Keratinocyte (primary cell): ENCODE results near the gene EFCAB12. TPM values are rescaled to one million over a fixed set of nuclear protein-coding genes. Genes with fewer than 3 reads are reported as not detected.
"Not testable (repeated sequence)": the region's sequence is repeated elsewhere in the genome, so short reads cannot be mapped to it uniquely, and the experiment has no call there.

Experiments
- DNase-seq: peaks from one replicate; pipeline ENCODE4 v3.0.0-alpha.2; 2011; ENCODE audit warnings: low read depth, missing footprints, low spot score
- FAIRE-seq: peaks from 2 replicates; lab custom pipeline; 2011; peaks lifted over from hg19 to GRCh38; lab: Jason Lieb, UNC
- H2AFZ ChIP-seq: 2 replicates; pipeline ENCODE4 v1.6.0; 2012; ENCODE audit warnings: low read length, control low read depth, inconsistent platforms; ENCODE audit not compliant: control insufficient read depth
- H3K27ac ChIP-seq: 2 replicates; pipeline ENCODE4 v1.5.1; 2011; ENCODE audit warnings: low read length; ENCODE audit not compliant: control insufficient read depth, insufficient read depth
- H3K27me3 ChIP-seq: 3 replicates; pipeline ENCODE4 v1.6.0; 2011; ENCODE audit warnings: low read length; ENCODE audit not compliant: control insufficient read depth, insufficient read depth; ENCODE audit errors: extremely low read depth
- H3K36me3 ChIP-seq, 2 experiments: 2 replicates in 1 of 2; 3 replicates in 1 of 2; pipeline ENCODE4 v1.5.1; 2011; ENCODE audit warnings: low read length in 2 of 2, mild to moderate bottlenecking in 1 of 2; ENCODE audit not compliant: control insufficient read depth in 2 of 2, insufficient read depth in 2 of 2; ENCODE audit errors: extremely low read depth in 1 of 2
- H3K4me1 ChIP-seq: 3 replicates; pipeline ENCODE4 v1.5.1; 2011; ENCODE audit warnings: low read length; ENCODE audit not compliant: control insufficient read depth, insufficient read depth; ENCODE audit errors: extremely low read depth
- H3K4me2 ChIP-seq: 3 replicates; pipeline ENCODE4 v1.6.0; 2011; ENCODE audit warnings: low read depth, low read length; ENCODE audit not compliant: control insufficient read depth, insufficient read depth; ENCODE audit errors: extremely low read depth
- H3K4me3 ChIP-seq, 3 experiments: fragments of 200-600 bp in 1 of 3; sonication (generic) in 1 of 3; 2 replicates in 2 of 3; 3 replicates in 1 of 3; pipeline ENCODE4 v1.5.1; 2011 to 2016; ENCODE audit warnings: low read length in 3 of 3, mild to moderate bottlenecking in 3 of 3, control low read depth in 2 of 3, inconsistent platforms in 1 of 3, low read depth in 1 of 3, mixed read lengths in 1 of 3, mixed run types in 1 of 3, moderate library complexity in 1 of 3; ENCODE audit not compliant: control insufficient read depth in 2 of 3, insufficient read depth in 2 of 3; ENCODE audit errors: extremely low read depth in 1 of 3
- H3K79me2 ChIP-seq: 2 replicates; pipeline ENCODE4 v1.6.0; 2012; ENCODE audit warnings: low read length; ENCODE audit not compliant: control insufficient read depth, insufficient read depth
- H3K9ac ChIP-seq: 3 replicates; pipeline ENCODE4 v1.6.0; 2011; ENCODE audit warnings: low read length; ENCODE audit not compliant: control insufficient read depth, insufficient read depth; ENCODE audit errors: extremely low read depth
- H3K9me1 ChIP-seq: 3 replicates; pipeline ENCODE4 v1.6.0; 2011; ENCODE audit warnings: low read length; ENCODE audit not compliant: control insufficient read depth, insufficient read depth; ENCODE audit errors: extremely low read depth
- H3K9me3 ChIP-seq: 2 replicates; pipeline ENCODE4 v1.5.1; 2012; ENCODE audit warnings: low read depth, low read length; ENCODE audit not compliant: control insufficient read depth
- H4K20me1 ChIP-seq: 3 replicates; pipeline ENCODE4 v1.6.0; 2011; ENCODE audit warnings: low read length; ENCODE audit not compliant: control insufficient read depth, insufficient read depth; ENCODE audit errors: extremely low read depth
- EZH2 ChIP-seq: IDR thresholded peaks from one replicate; pipeline ENCODE4 v1.6.1; 2012; ENCODE audit warnings: inconsistent platforms, mild to moderate bottlenecking, low read length, moderate library complexity
- dilution Hi-C: fragments of 300-500 bp; cut with MboI; formaldehyde crosslinking; loops from one replicate; pipeline ENCODE4 v1.7.0; 2020; ENCODE audit warnings: low sequenced_read_pairs; ENCODE audit not compliant: extremely low pct_ligation_motif_present
- polyA plus RNA-seq, 5 experiments: library from polyadenylated mRNA; depleted of rRNA in 3 of 5; stranded (reverse) in 3 of 5; stranded (forward) in 1 of 5; unstranded in 1 of 5; fragments of >200 nt; gene quantifications; 1 replicate in 1 of 5; 2 replicates in 3 of 5; 3 replicates in 1 of 5; pipeline versions ENCODE4 v1.2.1 to v1.2.3, GENCODE V29; 2011 to 2012; ENCODE audit warnings: missing spikeins in 2 of 5, low read depth in 1 of 5, low replicate concordance in 1 of 5
- TF ChIP-seq, protein P1 (sequence below), 3 experiments: IDR thresholded peaks in 1 of 3; conservative IDR thresholded peaks in 1 of 3; optimal IDR thresholded peaks in 1 of 3; 2 replicates in 2 of 3; 3 replicates in 1 of 3; pipeline versions ENCODE3 to v1.5.1; 2011; ENCODE audit warnings: low read length in 3 of 3, mild to moderate bottlenecking in 3 of 3, moderate library complexity in 2 of 3, control low read depth in 1 of 3, inconsistent platforms in 1 of 3; ENCODE audit not compliant: insufficient read depth in 2 of 3; ENCODE audit errors: extremely low read depth in 1 of 3

Gene EFCAB12
- polyA plus RNA-seq, 1 donor (not counting 4 experiments of a cell fraction or from before 2014, with no cell fraction given) = 0.34 TPM

DNA sequence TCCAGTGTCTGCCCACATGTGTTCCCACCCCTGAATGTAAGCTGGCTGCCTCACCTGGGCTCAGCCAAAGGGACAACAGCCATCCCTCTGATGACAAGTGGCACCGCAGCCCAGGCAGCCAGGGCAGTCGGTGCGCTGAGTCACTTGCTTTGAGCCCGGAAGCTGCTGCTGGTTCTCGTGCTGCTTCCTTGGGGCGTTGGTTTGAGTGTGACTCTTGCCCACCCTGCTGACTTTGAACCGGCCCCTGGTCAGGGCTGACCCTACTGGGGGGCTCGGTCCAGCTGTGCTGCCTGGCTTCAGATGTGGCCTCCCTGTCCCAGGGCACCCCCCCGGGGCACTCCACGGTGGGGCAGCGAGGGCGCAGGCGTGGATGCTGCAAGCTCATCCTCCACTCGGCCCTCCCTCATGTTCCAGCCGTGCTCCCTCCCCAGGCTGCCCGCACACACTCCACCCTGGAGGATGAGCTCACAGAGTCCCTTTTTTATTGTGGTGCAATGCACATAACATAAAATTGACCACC is 62.1 kb downstream of the EFCAB12 start:
- Histone ChIP-seq H3K4me3 (no peak overlapping the region), H3K79me2 (no peaks in the 10 kb centered on the region), H3K9me3 (no peaks in the 10 kb centered on the region), H3K27me3 (peaks cover 5% of the 10 kb centered on the region), H3K36me3 (no peaks in the 10 kb centered on the region), H3K4me2 (no peak overlapping the region), H3K4me1 (no peaks in the 10 kb centered on the region), H3K9ac (no peak overlapping the region), H2AFZ (no peak overlapping the region), H4K20me1 (no peaks in the 10 kb centered on the region), H3K9me1 (no peaks in the 10 kb centered on the region), H3K27ac (no peak overlapping the region)
- dilution Hi-C loops = no loop called here
- DNase-seq = no peak
- FAIRE-seq = no peak
- TF ChIP-seq EZH2 = no peak
- TF ChIP-seq, protein P1, sequence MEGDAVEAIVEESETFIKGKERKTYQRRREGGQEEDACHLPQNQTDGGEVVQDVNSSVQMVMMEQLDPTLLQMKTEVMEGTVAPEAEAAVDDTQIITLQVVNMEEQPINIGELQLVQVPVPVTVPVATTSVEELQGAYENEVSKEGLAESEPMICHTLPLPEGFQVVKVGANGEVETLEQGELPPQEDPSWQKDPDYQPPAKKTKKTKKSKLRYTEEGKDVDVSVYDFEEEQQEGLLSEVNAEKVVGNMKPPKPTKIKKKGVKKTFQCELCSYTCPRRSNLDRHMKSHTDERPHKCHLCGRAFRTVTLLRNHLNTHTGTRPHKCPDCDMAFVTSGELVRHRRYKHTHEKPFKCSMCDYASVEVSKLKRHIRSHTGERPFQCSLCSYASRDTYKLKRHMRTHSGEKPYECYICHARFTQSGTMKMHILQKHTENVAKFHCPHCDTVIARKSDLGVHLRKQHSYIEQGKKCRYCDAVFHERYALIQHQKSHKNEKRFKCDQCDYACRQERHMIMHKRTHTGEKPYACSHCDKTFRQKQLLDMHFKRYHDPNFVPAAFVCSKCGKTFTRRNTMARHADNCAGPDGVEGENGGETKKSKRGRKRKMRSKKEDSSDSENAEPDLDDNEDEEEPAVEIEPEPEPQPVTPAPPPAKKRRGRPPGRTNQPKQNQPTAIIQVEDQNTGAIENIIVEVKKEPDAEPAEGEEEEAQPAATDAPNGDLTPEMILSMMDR (optimal IDR thresholded peaks at IDR 0.05 in 1 of 3, IDR thresholded peaks at IDR 0.05 in 1 of 3, conservative IDR thresholded peaks at IDR 0.05 in 1 of 3; ENCODE audit: extremely low read depth in 1 of 3, insufficient read depth in 2 of 3, low read length in 3 of 3) = no peak

DNA sequence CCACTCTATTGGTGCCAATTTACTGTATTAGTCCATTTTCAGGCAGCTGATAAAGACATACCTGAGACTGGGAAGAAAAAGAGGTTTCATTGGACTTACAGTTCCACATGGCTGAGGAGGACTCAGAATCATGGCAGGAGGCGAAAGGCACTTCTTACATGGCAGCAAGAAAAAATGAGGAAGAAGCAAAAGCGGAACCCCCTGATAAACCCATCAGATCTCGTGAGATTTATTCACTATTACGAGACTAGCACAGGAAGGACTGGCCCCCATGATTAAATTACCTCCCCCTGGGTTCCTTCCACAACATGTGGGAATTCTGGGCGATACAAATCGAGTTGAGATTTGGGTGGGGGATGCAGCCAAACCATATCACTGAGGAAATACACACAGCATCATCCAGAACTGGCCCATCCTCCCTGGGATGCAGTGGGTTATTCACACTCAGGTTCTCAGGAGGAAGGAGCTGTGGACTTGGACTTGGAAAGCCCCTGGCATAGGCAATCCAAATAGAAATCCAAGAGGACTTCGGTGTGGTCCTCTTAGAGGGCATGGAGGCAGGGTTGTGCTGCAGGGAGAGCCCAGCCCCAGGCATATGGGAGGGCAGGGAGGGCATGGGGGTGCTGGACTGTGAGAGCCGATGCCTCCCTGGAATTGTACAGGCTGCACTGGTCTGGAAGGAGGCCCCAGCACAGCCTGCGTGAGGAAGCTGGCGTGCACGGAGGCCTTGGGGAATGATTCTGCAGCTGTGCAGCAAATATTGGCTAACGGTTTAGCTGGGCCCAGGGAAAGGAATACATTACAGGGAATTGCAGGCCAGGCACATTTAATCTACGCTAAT is 62.9 kb downstream of the EFCAB12 start:
- H3K4me3 ChIP-seq = no peak overlapping the region
- H3K4me1 ChIP-seq = no peaks in the 10 kb centered on the region
- H3K9me1 ChIP-seq = no peaks in the 10 kb centered on the region
- H3K36me3 ChIP-seq = no peaks in the 10 kb centered on the region
- dilution Hi-C loops = no loop called here
- H3K9me3 ChIP-seq = no peaks in the 10 kb centered on the region
- no peak overlapping the region for H3K27ac ChIP-seq
- H3K9ac ChIP-seq = no peak overlapping the region
- no peaks in the 10 kb centered on the region for H4K20me1 ChIP-seq
- FAIRE-seq = no peak
- peaks cover 5% of the 10 kb centered on the region for H3K27me3 ChIP-seq
- no peak overlapping the region for H3K4me2 ChIP-seq
- TF ChIP-seq, protein P1 (optimal IDR thresholded peaks at IDR 0.05 in 1 of 3, IDR thresholded peaks at IDR 0.05 in 1 of 3, conservative IDR thresholded peaks at IDR 0.05 in 1 of 3; ENCODE audit: extremely low read depth in 1 of 3, insufficient read depth in 2 of 3, low read length in 3 of 3) = no peak
- TF ChIP-seq EZH2 = no peak
- no peaks in the 10 kb centered on the region for H3K79me2 ChIP-seq
- no peak for DNase-seq
- no peak overlapping the region for H2AFZ ChIP-seq

DNA sequence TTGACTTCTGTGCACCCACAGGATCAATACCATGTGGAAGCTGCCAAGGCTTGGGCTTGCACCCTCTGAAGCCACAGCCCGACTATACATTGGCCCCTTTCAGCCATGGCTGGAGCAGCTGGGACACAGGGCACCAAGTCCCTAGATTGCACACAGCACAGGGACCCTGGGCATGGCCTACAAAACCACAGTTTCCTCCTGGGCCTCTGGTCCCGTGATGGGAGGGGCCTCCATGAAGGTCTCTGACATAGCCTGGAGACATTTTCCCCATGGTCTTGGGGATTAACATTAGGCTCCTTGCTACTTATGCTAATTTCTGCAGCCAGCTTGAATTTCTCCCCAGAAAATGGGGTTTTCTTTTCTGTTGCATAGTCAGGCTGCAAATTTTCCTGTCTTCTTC is 63.6 kb downstream of the EFCAB12 start:
- H4K20me1 ChIP-seq, H3K27me3 ChIP-seq, H3K79me2 ChIP-seq, H3K9me1 ChIP-seq, FAIRE-seq, H3K4me3 ChIP-seq, H3K9ac ChIP-seq, DNase-seq, H3K9me3 ChIP-seq, H2AFZ ChIP-seq, dilution Hi-C loops, H3K4me2 ChIP-seq, H3K4me1 ChIP-seq, H3K36me3 ChIP-seq, H3K27ac ChIP-seq: not testable (repeated sequence)
